ENCODE results near the gene ARHGAP9.

Gene ARHGAP9

GRCh38 chr12:57462251-57462911 lies 17.3 kb downstream of the ARHGAP9 start:
- peak overlapping the region; percentile 92 for H3K4me3 Mint-ChIP-seq
- no peaks in the 10 kb centered on the region for H3K9me3 Mint-ChIP-seq
- H3K36me3 Mint-ChIP-seq (ENCODE audit: low read depth), result peaks cover 4% of the 10 kb centered on the region
- H3K4me1 Mint-ChIP-seq (ENCODE audit: low read depth), result peaks cover 61% of the 10 kb centered on the region
- no peaks in the 10 kb centered on the region for H3K27me3 Mint-ChIP-seq
- H3K27ac Mint-ChIP-seq, result peak overlapping the region; percentile 90

GRCh38 chr12:57461917-57462250 lies 17.8 kb downstream of the ARHGAP9 start:
- Mint-ChIP-seq H3K36me3 (ENCODE audit: low read depth) (no peaks in the 10 kb centered on the region), H3K27ac (no peak overlapping the region)

GRCh38 chr12:57461276-57461916 lies 18.3 kb downstream of the ARHGAP9 start:
- H3K27me3 Mint-ChIP-seq, result no peaks in the 10 kb centered on the region
- no peak overlapping the region for H3K27ac Mint-ChIP-seq
- H3K4me1 Mint-ChIP-seq (ENCODE audit: low read depth), result peaks cover 68% of the 10 kb centered on the region

More at GRCh38 chr12:57461917-57462250, 17.8 kb downstream of the ARHGAP9 start:
- H3K9me3 Mint-ChIP-seq, result no peaks in the 10 kb centered on the region
- no peaks in the 10 kb centered on the region for H3K27me3 Mint-ChIP-seq
- H3K4me3 Mint-ChIP-seq, result peak overlapping the region; percentile 92
- peaks cover 64% of the 10 kb centered on the region for H3K4me1 Mint-ChIP-seq (ENCODE audit: low read depth)

GRCh38 chr12:57460841-57461275 lies 18.8 kb downstream of the ARHGAP9 start:
- H3K4me1 Mint-ChIP-seq (ENCODE audit: low read depth), result peaks cover 74% of the 10 kb centered on the region
- no peaks in the 10 kb centered on the region for H3K9me3 Mint-ChIP-seq
- no peaks in the 10 kb centered on the region for H3K27me3 Mint-ChIP-seq
- peak overlapping the region; percentile 92 for H3K4me3 Mint-ChIP-seq
- no peaks in the 10 kb centered on the region for H3K36me3 Mint-ChIP-seq (ENCODE audit: low read depth)
- no peak overlapping the region for H3K27ac Mint-ChIP-seq

More at GRCh38 chr12:57461276-57461916, 18.3 kb downstream of the ARHGAP9 start:
- Mint-ChIP-seq H3K4me3 (peak overlapping the region; percentile 92), H3K36me3 (ENCODE audit: low read depth) (no peaks in the 10 kb centered on the region), H3K9me3 (no peaks in the 10 kb centered on the region)

GRCh38 chr12:57460468-57460784 lies 19.2 kb downstream of the ARHGAP9 start:
- peak overlapping the region; percentile 92 for H3K4me3 Mint-ChIP-seq
- no peaks in the 10 kb centered on the region for H3K27me3 Mint-ChIP-seq
- H3K27ac Mint-ChIP-seq, result peak overlapping the region; percentile 63
- H3K4me1 Mint-ChIP-seq (ENCODE audit: low read depth), result peaks cover 77% of the 10 kb centered on the region
- H3K36me3 Mint-ChIP-seq (ENCODE audit: low read depth), result no peaks in the 10 kb centered on the region
- no peaks in the 10 kb centered on the region for H3K9me3 Mint-ChIP-seq

GRCh38 chr12:57459750-57460467 lies 19.8 kb downstream of the ARHGAP9 start, which contains the start of gene GLI1:
TSS of gene GLI1 (plus strand) at chr12:57459785. CDS start at chr12:57463692, 3,907 bp downstream.
- no peaks in the 10 kb centered on the region for H3K36me3 Mint-ChIP-seq (ENCODE audit: low read depth)
- H3K9me3 Mint-ChIP-seq, result no peaks in the 10 kb centered on the region
- H3K4me3 Mint-ChIP-seq, result peak within 1 kb of the TSS; percentile 92
- H3K27me3 Mint-ChIP-seq, result no peaks in the 10 kb centered on the region
- H3K4me1 Mint-ChIP-seq (ENCODE audit: low read depth), result peaks cover 76% of the 10 kb centered on the region
- peak within 1 kb of the TSS; percentile 91 for H3K27ac Mint-ChIP-seq

- peak overlapping the region; percentile 91 for H3K27ac Mint-ChIP-seq
- H3K9me3 Mint-ChIP-seq, result no peaks in the 10 kb centered on the region
These were observed 20.5 kb downstream of the ARHGAP9 start for GRCh38 chr12:57459055-57459749.

GRCh38 chr12:57458665-57459054 lies 21.0 kb downstream of the ARHGAP9 start:
- Mint-ChIP-seq H3K27ac (peak overlapping the region; percentile 91), H3K27me3 (no peaks in the 10 kb centered on the region), H3K9me3 (no peaks in the 10 kb centered on the region), H3K4me1 (ENCODE audit: low read depth) (peaks cover 71% of the 10 kb centered on the region), H3K4me3 (peak overlapping the region; percentile 92), H3K36me3 (ENCODE audit: low read depth) (no peaks in the 10 kb centered on the region)

More at GRCh38 chr12:57459055-57459749, 20.5 kb downstream of the ARHGAP9 start:
- peak overlapping the region; percentile 92 for H3K4me3 Mint-ChIP-seq
- H3K27me3 Mint-ChIP-seq, result no peaks in the 10 kb centered on the region
- H3K4me1 Mint-ChIP-seq (ENCODE audit: low read depth), result peaks cover 76% of the 10 kb centered on the region
- no peaks in the 10 kb centered on the region for H3K36me3 Mint-ChIP-seq (ENCODE audit: low read depth)

- Mint-ChIP-seq H3K4me1 (ENCODE audit: low read depth) (peaks cover 70% of the 10 kb centered on the region), H3K27ac (no peak overlapping the region), H3K9me3 (no peaks in the 10 kb centered on the region), H3K4me3 (no peak overlapping the region), H3K36me3 (ENCODE audit: low read depth) (no peaks in the 10 kb centered on the region), H3K27me3 (no peaks in the 10 kb centered on the region)
These were observed 22.8 kb downstream of the ARHGAP9 start for GRCh38 chr12:57456737-57457490.

- Mint-ChIP-seq H3K36me3 (ENCODE audit: low read depth) (no peaks in the 10 kb centered on the region), H3K4me1 (ENCODE audit: low read depth) (peaks cover 66% of the 10 kb centered on the region), H3K27me3 (no peaks in the 10 kb centered on the region), H3K4me3 (peak overlapping the region; percentile 83), H3K27ac (peak overlapping the region; percentile 57), H3K9me3 (no peaks in the 10 kb centered on the region)
These were observed 23.4 kb downstream of the ARHGAP9 start for GRCh38 chr12:57456145-57456700.

- Mint-ChIP-seq H3K36me3 (ENCODE audit: low read depth) (no peaks in the 10 kb centered on the region), H3K27me3 (no peaks in the 10 kb centered on the region), H3K9me3 (no peaks in the 10 kb centered on the region), H3K4me1 (ENCODE audit: low read depth) (peaks cover 61% of the 10 kb centered on the region), H3K27ac (peak overlapping the region; percentile 84), H3K4me3 (peak overlapping the region; percentile 83)
These were observed 24.1 kb downstream of the ARHGAP9 start for GRCh38 chr12:57455374-57456144.

GRCh38 chr12:57454566-57455373 lies 24.9 kb downstream of the ARHGAP9 start, which contains the start of gene INHBE:
TSS of gene INHBE (plus strand) at chr12:57455307. CDS start at chr12:57455537, 230 bp downstream.
- H3K36me3 Mint-ChIP-seq (ENCODE audit: low read depth), result no peaks in the 10 kb centered on the region
- peaks cover 56% of the 10 kb centered on the region for H3K4me1 Mint-ChIP-seq (ENCODE audit: low read depth)
- no peaks in the 10 kb centered on the region for H3K9me3 Mint-ChIP-seq
- H3K27me3 Mint-ChIP-seq, result no peaks in the 10 kb centered on the region
- peak within 1 kb of the TSS; percentile 84 for H3K27ac Mint-ChIP-seq
- H3K4me3 Mint-ChIP-seq, result peak within 1 kb of the TSS; percentile 83

GRCh38 chr12:57454213-57454565 lies 25.5 kb downstream of the ARHGAP9 start:
- Mint-ChIP-seq H3K4me1 (ENCODE audit: low read depth) (peaks cover 52% of the 10 kb centered on the region), H3K27me3 (no peaks in the 10 kb centered on the region), H3K9me3 (no peaks in the 10 kb centered on the region), H3K27ac (peak overlapping the region; percentile 84), H3K4me3 (peak overlapping the region; percentile 83), H3K36me3 (ENCODE audit: low read depth) (no peaks in the 10 kb centered on the region)

Measured in stimulated activated naive CD8-positive, alpha-beta T cell treated with anti-CD3 and anti-CD28 coated beads, Interleukin-15, Interleukin-2, amounts not matched to agents 100 ng/mL and 50 ng/mL, for 24 hours (primary cell).